K562 (cell line): ENCODE results near the gene MYO1E. TPM values are rescaled to one million over a fixed set of nuclear protein-coding genes. Genes with fewer than 3 reads are reported as not detected.

Experiments used
- ATAC-seq: fragments of 200-7000 bp; cut with Tn5 transposase; 3 replicates; pipeline ENCODE4 v1.9.1; 2020; ENCODE audit warnings: moderate library complexity
- BruUV-seq: library from RNA; stranded (reverse); fragments of 400-500 nt; replicated peaks from 2 replicates; lab custom pipeline; 2021; lab: Mats Ljungman, UMichigan
- CTCF ChIA-PET: fragments of 300-600 bp; formaldehyde crosslinking; extraction: SDS; loops from one replicate; lab custom pipeline; 2021; ENCODE audit warnings: low intra/inter-chr PET ratio; lab: Yijun Ruan, JAX
- POLR2A ChIA-PET: fragments of 300-600, 350-650 bp; sonication (Branson Sonifier 250); formaldehyde crosslinking; extraction: SDS; loops from one replicate; lab custom pipeline; 2021; ENCODE audit warnings: antibody characterized with exemption, inconsistent platforms; lab: Yijun Ruan, JAX
- DNase-seq, 4 experiments: peaks; one replicate each; pipeline versions ENCODE4 v3.0.0 to v3.0.0-alpha.2; 2011 to 2018; ENCODE audit warnings: low spot score in 3 of 4, mixed read lengths in 3 of 4; ENCODE audit errors: extremely low read depth in 1 of 4
- FAIRE-seq: peaks from 2 replicates; lab custom pipeline; 2011; peaks lifted over from hg19 to GRCh38; lab: Jason Lieb, UNC
- H2AFZ ChIP-seq: 2 replicates; pipeline ENCODE4 v1.6.0; 2011; ENCODE audit warnings: low read depth, low read length, control low read depth, inconsistent platforms
- H3K27ac ChIP-seq: fragments of 200-600 bp; 3 replicates; pipeline ENCODE4 v1.8.0; 2011; ENCODE audit warnings: low read depth, mild to moderate bottlenecking, control low read depth, inconsistent platforms, low read length, moderate library complexity, mixed read lengths; ENCODE audit errors: extremely low read depth
- H3K27me3 ChIP-seq, 2 experiments: fragments of 300-600 bp in 1 of 2; 2 replicates in 1 of 2; 3 replicates in 1 of 2; pipeline versions ENCODE4 v1.6.0 to v1.8.0; 2011; ENCODE audit warnings: inconsistent platforms in 2 of 2, low read length in 2 of 2, mild to moderate bottlenecking in 1 of 2, mixed read lengths in 1 of 2, moderate library complexity in 1 of 2; ENCODE audit not compliant: control insufficient read depth in 2 of 2, insufficient read depth in 2 of 2
- H3K36me3 ChIP-seq: fragments of 300-600 bp; 3 replicates; pipeline ENCODE4 v1.8.0; 2011; ENCODE audit warnings: mild to moderate bottlenecking, low read length, inconsistent platforms; ENCODE audit not compliant: control insufficient read depth, insufficient read depth
- H3K4me1 ChIP-seq, 2 experiments: fragments of 200-600 bp in 1 of 2; replicated peaks in 1 of 2; 2 replicates in 1 of 2; 3 replicates in 1 of 2; pipeline versions ENCODE4 v1.5.1 to v1.8.0; 2011; ENCODE audit warnings: inconsistent platforms in 2 of 2, low read length in 2 of 2, mild to moderate bottlenecking in 1 of 2, mixed read lengths in 1 of 2, moderate library complexity in 1 of 2; ENCODE audit not compliant: control insufficient read depth in 2 of 2, insufficient read depth in 2 of 2
- H3K4me2 ChIP-seq: 2 replicates; pipeline ENCODE4 v1.6.1; 2011; ENCODE audit warnings: low read length, control low read depth, inconsistent platforms, mixed read lengths; ENCODE audit not compliant: insufficient read depth
- H3K4me3 ChIP-seq: fragments of 200-600 bp; sonication (generic), shearing (Covaris generic); 2 replicates; pipeline ENCODE4 v1.5.1; 2016; ENCODE audit warnings: control low read depth, inconsistent platforms
- H3K79me2 ChIP-seq: fragments of 200-600 bp; 3 replicates; pipeline ENCODE4 v1.8.0; 2011; ENCODE audit warnings: low read length, inconsistent platforms; ENCODE audit not compliant: control insufficient read depth, insufficient read depth
- H3K9ac ChIP-seq, 2 experiments: 2 replicates each; pipeline versions ENCODE4 v1.6.0 to v1.6.1; 2011; ENCODE audit warnings: low read depth in 2 of 2, low read length in 2 of 2, control low read depth in 1 of 2, inconsistent platforms in 1 of 2, mild to moderate bottlenecking in 1 of 2, mixed read lengths in 1 of 2; ENCODE audit not compliant: insufficient read depth in 1 of 2
- H3K9me1 ChIP-seq: one replicate; pipeline ENCODE4 v1.6.0; 2011; ENCODE audit warnings: inconsistent platforms, mild to moderate bottlenecking, low read length, moderate library complexity; ENCODE audit not compliant: control insufficient read depth, insufficient read depth
- H3K9me3 ChIP-seq: replicated peaks from 2 replicates; pipeline ENCODE4 v1.5.1; 2011; ENCODE audit warnings: low read depth, low read length, inconsistent platforms; ENCODE audit not compliant: control insufficient read depth, insufficient read depth
- H4K20me1 ChIP-seq: replicated peaks from 2 replicates; pipeline ENCODE4 v1.6.1; 2011; ENCODE audit warnings: low read length, inconsistent platforms, mixed read lengths; ENCODE audit not compliant: control insufficient read depth, insufficient read depth
- BMI1 ChIP-seq: fragments of 150-350 bp; IDR thresholded peaks from 2 replicates; pipeline ENCODE4 v1.6.1; 2014; ENCODE audit warnings: low read length
- DMBX1 ChIP-seq: fragments of 250-450 bp; sonication (Bioruptor Pico); IDR thresholded peaks from 2 replicates; pipeline ENCODE4 v1.8.0; 2022; ENCODE audit warnings: inconsistent platforms, mild to moderate bottlenecking, moderate library complexity, borderline replicate concordance
- DPF2 ChIP-seq: fragments of 450-650 bp; IDR thresholded peaks from 2 replicates; pipeline ENCODE4 v1.6.1; 2016
- EP400 ChIP-seq: fragments of 450-650 bp; IDR thresholded peaks from 2 replicates; pipeline ENCODE4 v1.6.1; 2017; ENCODE audit warnings: antibody characterized with exemption, mild to moderate bottlenecking, moderate library complexity
- HSF4 ChIP-seq: fragments of 250-450 bp; sonication (Bioruptor Pico); IDR thresholded peaks from 2 replicates; pipeline ENCODE4 v2.1.2; 2022; ENCODE audit warnings: mild to moderate bottlenecking, moderate library complexity, borderline replicate concordance
- MBD2 ChIP-seq: sonication (generic); IDR thresholded peaks from 2 replicates; pipeline ENCODE4 v1.6.1; 2016; ENCODE audit warnings: low read depth, borderline replicate concordance
- NFE2 ChIP-seq: IDR thresholded peaks from 2 replicates; pipeline ENCODE4 v1.6.1; 2014; ENCODE audit warnings: antibody characterized with exemption, low read depth
- NFIC ChIP-seq: fragments of 450-650 bp; IDR thresholded peaks from 2 replicates; pipeline ENCODE4 v1.6.1; 2017; ENCODE audit warnings: mild to moderate bottlenecking, inconsistent platforms
- PHF20 ChIP-seq: fragments of 450-650 bp; IDR thresholded peaks from 2 replicates; pipeline ENCODE4 v1.6.1; 2018; ENCODE audit not compliant: partially characterized antibody
- SAFB ChIP-seq: fragments of 200-400 bp; formaldehyde crosslinking; IDR thresholded peaks from 2 replicates; pipeline ENCODE4 v1.6.1; 2017; ENCODE audit warnings: low read depth, low read length, borderline replicate concordance
- SIX5 ChIP-seq, 2 experiments: IDR thresholded peaks; 2 replicates each; pipeline ENCODE4 v1.6.1; 2011; ENCODE audit warnings: low read length in 2 of 2, borderline replicate concordance in 1 of 2, low read depth in 1 of 2, mild to moderate bottlenecking in 1 of 2, moderate library complexity in 1 of 2; ENCODE audit not compliant: insufficient read depth in 1 of 2
- SMAD4 ChIP-seq: fragments of 250-450 bp; sonication (Bioruptor Pico); conservative IDR thresholded peaks from 2 replicates; pipeline ENCODE4 v1.8.0; 2021; ENCODE audit warnings: inconsistent platforms, mild to moderate bottlenecking, moderate library complexity
- TAF7 ChIP-seq: fragments of 450-650 bp; IDR thresholded peaks from 2 replicates; pipeline ENCODE4 v1.6.1; 2016; ENCODE audit warnings: missing genetic modification characterization, missing compliant biosample characterization
- XRCC4 ChIP-seq: IDR thresholded peaks from one replicate; pipeline ENCODE4 v1.6.1; 2011; ENCODE audit not compliant: insufficient read depth, insufficient read length; ENCODE audit errors: extremely low read depth
- ZNF24 ChIP-seq: fragments of 450-650 bp; IDR thresholded peaks from 2 replicates; pipeline ENCODE4 v1.6.1; 2016
- WGBS: fragments of 100-300 bp; shearing (Covaris generic); methylation state at CpG from one replicate; pipeline ENCODE4 v1.1.6; 2016; ENCODE audit warnings: low coverage, mixed read lengths; ENCODE audit not compliant: insufficient coverage; ENCODE audit errors: missing lambda C conversion rate; 5-methylcytosine and 5-hydroxymethylcytosine counted together
- in situ Hi-C: fragments of 300-500 bp; cut with MboI; formaldehyde crosslinking; loops from 4 replicates; pipeline ENCODE4 v1.15.0; 2018; ENCODE audit warnings: inconsistent platforms, mixed read lengths
- intact Hi-C: fragments of 100-400 bp; cut with micrococcal nuclease; formaldehyde crosslinking; loops from 2 replicates; pipeline ENCODE4 v1.14.2; 2022
- polyA plus RNA-seq, 8 experiments: library from polyadenylated mRNA; depleted of rRNA in 4 of 8; stranded (reverse) in 5 of 8; unstranded in 3 of 8; fragments of >200 nt; fragmentation: Nextera tagmentation in 2 of 8; fragmentation: Illumina TruSeq in 1 of 8; extraction: Ambion mirVana in 2 of 8; extraction: Trizol in 1 of 8; gene quantifications; 2 replicates each; pipeline versions ENCODE4 v1.2.1 to v1.2.3, GENCODE V29; 2011 to 2014; ENCODE audit warnings: inconsistent platforms in 1 of 8, missing spikeins in 1 of 8
- total RNA-seq, 7 experiments: library from RNA; depleted of rRNA in 6 of 7; stranded (reverse); fragments of >200 nt in 6 of 7; fragmentation: Illumina TruSeq in 2 of 7; extraction: Trizol in 2 of 7; gene quantifications; 2 replicates each; pipeline versions ENCODE4 v1.2.1 to v1.2.3, GENCODE V29; 2011 to 2021; ENCODE audit warnings: low replicate concordance in 1 of 7
- TF ChIP-seq, protein P1 (sequence below): fragments of 450-650 bp; formaldehyde crosslinking; IDR thresholded peaks from 2 replicates; pipeline ENCODE4 v1.4.0; 2020; ENCODE audit warnings: mild to moderate bottlenecking, mixed read lengths
- TF ChIP-seq, protein P2 (sequence below): fragments of 250-450 bp; sonication (Bioruptor Pico); IDR thresholded peaks from 2 replicates; pipeline ENCODE4 v1.8.0; 2021; ENCODE audit warnings: moderate library complexity, mild to moderate bottlenecking, inconsistent platforms
- TF ChIP-seq, protein P3 (sequence below): fragments of 250-450 bp; sonication (Bioruptor Pico); IDR thresholded peaks from 2 replicates; pipeline ENCODE4 v1.5.0; 2020; ENCODE audit warnings: mild to moderate bottlenecking, borderline replicate concordance

Gene MYO1E
- total and polyA plus RNA-seq, 9 of the 15 experiments (the other 6 are each of a cell fraction or from before 2014, with no cell fraction given): under 0.01 to 0.44 (median 0.01) TPM; not detected in 6

DNA sequence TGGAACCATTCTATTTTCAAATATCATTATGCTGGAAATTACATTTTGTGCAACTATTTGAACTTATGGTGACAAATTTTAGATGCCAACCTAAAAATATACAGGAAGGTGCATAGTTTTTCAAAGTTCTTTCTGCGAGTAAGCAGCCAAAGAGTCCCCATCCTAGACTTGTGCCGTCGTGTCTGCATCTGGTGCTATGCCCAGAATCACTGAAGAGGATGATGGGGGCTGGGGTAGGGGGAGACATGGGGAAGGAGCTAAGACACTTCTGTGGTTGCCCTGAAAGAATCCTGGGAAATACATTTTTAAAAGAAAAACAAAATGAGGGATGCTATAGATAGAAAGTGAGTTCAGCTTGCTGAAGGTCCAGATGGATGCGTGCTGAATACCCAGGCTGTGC lies 44.1 kb upstream of the MYO1E start (continued):
- TF ChIP-seq, protein P1, sequence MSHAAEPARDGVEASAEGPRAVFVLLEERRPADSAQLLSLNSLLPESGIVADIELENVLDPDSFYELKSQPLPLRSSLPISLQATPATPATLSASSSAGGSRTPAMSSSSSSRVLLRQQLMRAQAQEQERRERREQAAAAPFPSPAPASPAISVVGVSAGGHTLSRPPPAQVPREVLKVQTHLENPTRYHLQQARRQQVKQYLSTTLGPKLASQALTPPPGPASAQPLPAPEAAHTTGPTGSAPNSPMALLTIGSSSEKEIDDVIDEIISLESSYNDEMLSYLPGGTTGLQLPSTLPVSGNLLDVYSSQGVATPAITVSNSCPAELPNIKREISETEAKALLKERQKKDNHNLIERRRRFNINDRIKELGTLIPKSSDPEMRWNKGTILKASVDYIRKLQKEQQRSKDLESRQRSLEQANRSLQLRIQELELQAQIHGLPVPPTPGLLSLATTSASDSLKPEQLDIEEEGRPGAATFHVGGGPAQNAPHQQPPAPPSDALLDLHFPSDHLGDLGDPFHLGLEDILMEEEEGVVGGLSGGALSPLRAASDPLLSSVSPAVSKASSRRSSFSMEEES (CRISPR knock-in tag): no peak
- TF ChIP-seq ZNF24 (no peak), DPF2 (no peak)
- TF ChIP-seq, all 486 proteins: peak for 0

DNA sequence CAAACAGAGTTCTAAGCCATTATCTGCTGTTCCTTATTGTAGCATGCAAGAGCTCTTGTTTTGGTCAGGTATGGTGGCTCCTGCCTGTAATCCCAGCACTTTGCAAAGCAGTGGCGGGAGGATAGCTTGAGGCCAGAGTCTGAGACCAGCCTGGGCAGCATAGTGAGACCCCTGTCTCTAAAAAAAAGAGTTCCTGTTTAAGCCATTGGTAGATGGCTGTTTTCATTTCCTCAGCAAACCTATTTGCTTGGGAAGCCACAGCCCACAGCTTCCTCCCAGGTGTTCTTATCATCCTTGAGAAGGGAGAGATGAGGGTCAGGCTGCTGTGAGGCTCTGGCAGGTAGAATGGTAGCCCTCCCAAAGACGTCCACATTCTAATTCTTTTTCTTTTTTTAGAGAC lies 40.9 kb upstream of the MYO1E start:
- H3K9me1 ChIP-seq: peaks cover 4% of the 10 kb centered on the region
- BruUV-seq: no TSS peak
- ChIA-PET CTCF (no interaction called here), POLR2A (interaction anchor here (0.6 kb wide), 1 partner anchor 498 kb away, joined by 4 read pairs; no protein-coding TSS in a partner anchor)
- no peak for ATAC-seq
- no peaks in the 10 kb centered on the region for H3K4me1 ChIP-seq
- peaks cover 0 to 17% of the 10 kb centered on the region in 2 experiments; a peak in 2 of 5 replicates for H3K27me3 ChIP-seq
- intact Hi-C loops: no loop called here
- H3K79me2 ChIP-seq: no peaks in the 10 kb centered on the region
- no peaks in the 10 kb centered on the region for H4K20me1 ChIP-seq
- H3K9me3 ChIP-seq: no peaks in the 10 kb centered on the region
- no peak for DNase-seq
- no peak overlapping the region for H3K9ac ChIP-seq
- FAIRE-seq: no peak
- no peaks in the 10 kb centered on the region for H3K36me3 ChIP-seq
- H3K4me3 ChIP-seq: no peak overlapping the region
- in situ Hi-C loops: no loop called here
- WGBS: 0% methylated on average over 2 of the region's 2 CpGs
- H3K27ac ChIP-seq: no peak overlapping the region
- no peak overlapping the region for H2AFZ ChIP-seq
- no peak overlapping the region for H3K4me2 ChIP-seq
- no peak for TF ChIP-seq NFE2
- no peak for TF ChIP-seq SIX5 (IDR thresholded peaks at IDR 0.05; ENCODE audit: borderline replicate concordance in 1 of 2, insufficient read depth in 1 of 2, low read depth in 1 of 2, low read length in 2 of 2)
- TF ChIP-seq, protein P2, sequence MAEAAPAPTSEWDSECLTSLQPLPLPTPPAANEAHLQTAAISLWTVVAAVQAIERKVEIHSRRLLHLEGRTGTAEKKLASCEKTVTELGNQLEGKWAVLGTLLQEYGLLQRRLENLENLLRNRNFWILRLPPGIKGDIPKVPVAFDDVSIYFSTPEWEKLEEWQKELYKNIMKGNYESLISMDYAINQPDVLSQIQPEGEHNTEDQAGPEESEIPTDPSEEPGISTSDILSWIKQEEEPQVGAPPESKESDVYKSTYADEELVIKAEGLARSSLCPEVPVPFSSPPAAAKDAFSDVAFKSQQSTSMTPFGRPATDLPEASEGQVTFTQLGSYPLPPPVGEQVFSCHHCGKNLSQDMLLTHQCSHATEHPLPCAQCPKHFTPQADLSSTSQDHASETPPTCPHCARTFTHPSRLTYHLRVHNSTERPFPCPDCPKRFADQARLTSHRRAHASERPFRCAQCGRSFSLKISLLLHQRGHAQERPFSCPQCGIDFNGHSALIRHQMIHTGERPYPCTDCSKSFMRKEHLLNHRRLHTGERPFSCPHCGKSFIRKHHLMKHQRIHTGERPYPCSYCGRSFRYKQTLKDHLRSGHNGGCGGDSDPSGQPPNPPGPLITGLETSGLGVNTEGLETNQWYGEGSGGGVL (CRISPR knock-in tag): no peak
- no peak for TF ChIP-seq SMAD4 (CRISPR knock-in tag)
- no peak for TF ChIP-seq HSF4 (CRISPR knock-in tag)
- TF ChIP-seq NFIC: no peak
- TF ChIP-seq PHF20: no peak
- no peak for TF ChIP-seq BMI1
- TF ChIP-seq XRCC4: no peak
- TF ChIP-seq DMBX1 (CRISPR knock-in tag): no peak
- TF ChIP-seq SAFB: no peak
- TF ChIP-seq, protein P3, sequence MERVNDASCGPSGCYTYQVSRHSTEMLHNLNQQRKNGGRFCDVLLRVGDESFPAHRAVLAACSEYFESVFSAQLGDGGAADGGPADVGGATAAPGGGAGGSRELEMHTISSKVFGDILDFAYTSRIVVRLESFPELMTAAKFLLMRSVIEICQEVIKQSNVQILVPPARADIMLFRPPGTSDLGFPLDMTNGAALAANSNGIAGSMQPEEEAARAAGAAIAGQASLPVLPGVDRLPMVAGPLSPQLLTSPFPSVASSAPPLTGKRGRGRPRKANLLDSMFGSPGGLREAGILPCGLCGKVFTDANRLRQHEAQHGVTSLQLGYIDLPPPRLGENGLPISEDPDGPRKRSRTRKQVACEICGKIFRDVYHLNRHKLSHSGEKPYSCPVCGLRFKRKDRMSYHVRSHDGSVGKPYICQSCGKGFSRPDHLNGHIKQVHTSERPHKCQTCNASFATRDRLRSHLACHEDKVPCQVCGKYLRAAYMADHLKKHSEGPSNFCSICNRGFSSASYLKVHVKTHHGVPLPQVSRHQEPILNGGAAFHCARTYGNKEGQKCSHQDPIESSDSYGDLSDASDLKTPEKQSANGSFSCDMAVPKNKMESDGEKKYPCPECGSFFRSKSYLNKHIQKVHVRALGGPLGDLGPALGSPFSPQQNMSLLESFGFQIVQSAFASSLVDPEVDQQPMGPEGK (CRISPR knock-in tag): no peak
- no peak for TF ChIP-seq EP400
- no peak for TF ChIP-seq MBD2
- TF ChIP-seq TAF7: no peak
